ENCODE data around the gene TRIML1. TPM values are rescaled to one million over a fixed set of nuclear protein-coding genes. Genes with fewer than 3 reads are reported as not detected.

Gene TRIML1
- total RNA-seq, 1 experiment from 2014 or later, result not detected

GRCh38 chr4:188175288-188175687, 36.0 kb downstream of the TRIML1 start:
- Mint-ChIP-seq H3K36me3 (ENCODE audit: insufficient read depth, unreplicated experiment) (no peaks in the 10 kb centered on the region), H3K4me3 (ENCODE audit: low read depth, unreplicated experiment) (no peak overlapping the region), H3K27me3 (ENCODE audit: unreplicated experiment) (no peaks in the 10 kb centered on the region), H3K9me3 (ENCODE audit: low read depth, unreplicated experiment) (no peaks in the 10 kb centered on the region), H3K4me1 (ENCODE audit: low read depth, unreplicated experiment) (no peaks in the 10 kb centered on the region), H3K27ac (ENCODE audit: unreplicated experiment) (no peak overlapping the region)
- TF ChIP-seq CTCF (IDR thresholded peaks at IDR 0.05; ENCODE audit: unreplicated experiment), result no peak
- CTCF ChIA-PET, result no interaction called here
- DNase-seq, result no peak
- no TSS peak for BruUV-seq (replicated peaks)
- intact Hi-C loops (cut with micrococcal nuclease; ENCODE audit: unreplicated experiment), result no loop called here

- Mint-ChIP-seq H3K36me3 (ENCODE audit: insufficient read depth, unreplicated experiment) (no peaks in the 10 kb centered on the region), H3K9me3 (ENCODE audit: low read depth, unreplicated experiment) (no peaks in the 10 kb centered on the region), H3K4me1 (ENCODE audit: low read depth, unreplicated experiment) (no peaks in the 10 kb centered on the region), H3K27ac (ENCODE audit: unreplicated experiment) (no peak overlapping the region), H3K4me3 (ENCODE audit: low read depth, unreplicated experiment) (no peak overlapping the region), H3K27me3 (ENCODE audit: unreplicated experiment) (no peaks in the 10 kb centered on the region)
- BruUV-seq (replicated peaks), result no TSS peak
- no peak for TF ChIP-seq CTCF (IDR thresholded peaks at IDR 0.05; ENCODE audit: unreplicated experiment)
- no peak for DNase-seq
- intact Hi-C loops (cut with micrococcal nuclease; ENCODE audit: unreplicated experiment), result no loop called here
- CTCF ChIA-PET, result no interaction called here
Observed at GRCh38 chr4:188177997-188178675, 38.9 kb downstream of the TRIML1 start.

GRCh38 chr4:188178806-188179205, 39.6 kb downstream of the TRIML1 start:
- intact Hi-C loops (cut with micrococcal nuclease; ENCODE audit: unreplicated experiment), result no loop called here
- DNase-seq, result no peak
- BruUV-seq (replicated peaks), result no TSS peak
- Mint-ChIP-seq H3K4me1 (ENCODE audit: low read depth, unreplicated experiment) (no peaks in the 10 kb centered on the region), H3K4me3 (ENCODE audit: low read depth, unreplicated experiment) (no peak overlapping the region), H3K27ac (ENCODE audit: unreplicated experiment) (no peak overlapping the region), H3K27me3 (ENCODE audit: unreplicated experiment) (no peaks in the 10 kb centered on the region), H3K36me3 (ENCODE audit: insufficient read depth, unreplicated experiment) (no peaks in the 10 kb centered on the region), H3K9me3 (ENCODE audit: low read depth, unreplicated experiment) (no peaks in the 10 kb centered on the region)
- CTCF ChIA-PET, result no interaction called here
- TF ChIP-seq CTCF (IDR thresholded peaks at IDR 0.05; ENCODE audit: unreplicated experiment), result no peak

GRCh38 chr4:188187106-188187505, 47.9 kb downstream of the TRIML1 start:
- Mint-ChIP-seq H3K36me3 (ENCODE audit: insufficient read depth, unreplicated experiment) (no peaks in the 10 kb centered on the region), H3K9me3 (ENCODE audit: low read depth, unreplicated experiment) (no peaks in the 10 kb centered on the region), H3K27me3 (ENCODE audit: unreplicated experiment) (no peaks in the 10 kb centered on the region), H3K27ac (ENCODE audit: unreplicated experiment) (no peak overlapping the region), H3K4me1 (ENCODE audit: low read depth, unreplicated experiment) (no peaks in the 10 kb centered on the region), H3K4me3 (ENCODE audit: low read depth, unreplicated experiment) (no peak overlapping the region)
- TF ChIP-seq CTCF (IDR thresholded peaks at IDR 0.05; ENCODE audit: unreplicated experiment), result no peak
- no peak for DNase-seq
- no TSS peak for BruUV-seq (replicated peaks)
- CTCF ChIA-PET, result interaction anchor here (1.2 kb wide), 1 partner anchor 9 kb away, joined by 4 read pairs; no protein-coding TSS in a partner anchor
- intact Hi-C loops (cut with micrococcal nuclease; ENCODE audit: unreplicated experiment), result no loop called here
